SU-DHL-6 (cell line): Measurements from ENCODE around the gene ZNF101.

Source experiments
- H2AFZ ChIP-seq: fragments of 200-600 bp; sonication (generic); 2 replicates; pipeline ENCODE4 v1.6.1; 2014; ENCODE audit warnings: low read depth, mild to moderate bottlenecking, moderate library complexity, mixed read lengths, antibody characterized with exemption, low read length; ENCODE audit not compliant: severe bottlenecking
- H3F3A ChIP-seq: fragments of 200-600 bp; shearing (Covaris generic); 2 replicates; pipeline ENCODE4 v1.6.0; 2016; ENCODE audit warnings: antibody characterized with exemption, mild to moderate bottlenecking; ENCODE audit not compliant: insufficient read depth
- H3K27ac ChIP-seq: fragments of 200-600 bp; sonication (generic); 2 replicates; pipeline ENCODE4 v1.5.1; 2016; ENCODE audit warnings: low read depth, mild to moderate bottlenecking, low read length, moderate library complexity, mixed read lengths
- H3K27me3 ChIP-seq: fragments of 200-600 bp; sonication (generic), shearing (Covaris generic); 2 replicates; pipeline ENCODE4 v1.6.0; 2014; ENCODE audit warnings: mild to moderate bottlenecking, low read length
- H3K36me3 ChIP-seq: fragments of 200-600 bp; sonication (generic); 2 replicates; pipeline ENCODE4 v1.6.1; 2014; ENCODE audit warnings: mild to moderate bottlenecking, low read length, mixed read lengths
- H3K4me2 ChIP-seq: fragments of 300-600, 200-600 bp; shearing (Covaris generic), sonication (generic); 2 replicates; pipeline ENCODE4 v1.6.0; 2014; ENCODE audit warnings: low read length, low read depth, mild to moderate bottlenecking; ENCODE audit not compliant: poor library complexity, severe bottlenecking
- H3K4me3 ChIP-seq: fragments of 200-600 bp; sonication (generic); 2 replicates; pipeline ENCODE4 v1.5.1; 2014; ENCODE audit warnings: antibody characterized with exemption, low read length, mild to moderate bottlenecking, mixed read lengths; ENCODE audit not compliant: insufficient read depth, poor library complexity, severe bottlenecking
- H3K79me2 ChIP-seq: fragments of 200-600 bp; sonication (generic); 2 replicates; pipeline ENCODE4 v1.6.1; 2014; ENCODE audit warnings: mild to moderate bottlenecking, low read length, moderate library complexity; ENCODE audit not compliant: insufficient read depth
- H3K9ac ChIP-seq: fragments of 200-600 bp; sonication (generic); 2 replicates; pipeline ENCODE4 v1.7.0; 2014; ENCODE audit warnings: mild to moderate bottlenecking, low read length
- H3K9me2 ChIP-seq: fragments of 200-600 bp; sonication (generic); replicated peaks from 2 replicates; pipeline ENCODE4 v1.6.1; 2014; ENCODE audit warnings: low read length; ENCODE audit not compliant: insufficient read depth
- H3K9me3 ChIP-seq: fragments of 200-600 bp; sonication (generic); 2 replicates; pipeline ENCODE4 v1.6.1; 2014; ENCODE audit warnings: low read length, mixed read lengths; ENCODE audit not compliant: insufficient read depth
- H4K20me1 ChIP-seq: fragments of 200-600 bp; sonication (generic); 2 replicates; pipeline ENCODE4 v1.6.1; 2014; ENCODE audit warnings: low read depth, mild to moderate bottlenecking, antibody characterized with exemption, low read length, moderate library complexity, mixed read lengths
- EZH2phosphoT487 ChIP-seq: fragments of 200-600 bp; sonication (generic), shearing (Covaris generic); conservative IDR thresholded peaks from 2 replicates; pipeline ENCODE4 v1.6.1; 2018; ENCODE audit warnings: mild to moderate bottlenecking, antibody characterized with exemption, low read length, moderate library complexity, mixed read lengths
- TF ChIP-seq, protein P1 (sequence below): fragments of 200-600 bp; sonication (generic); IDR thresholded peaks from one replicate; pipeline ENCODE4 v1.5.1; 2017; ENCODE audit warnings: antibody characterized with exemption, mild to moderate bottlenecking, low read length, moderate library complexity; ENCODE audit not compliant: insufficient read depth, poor library complexity, severe bottlenecking

ZNF101 gene

DNA sequence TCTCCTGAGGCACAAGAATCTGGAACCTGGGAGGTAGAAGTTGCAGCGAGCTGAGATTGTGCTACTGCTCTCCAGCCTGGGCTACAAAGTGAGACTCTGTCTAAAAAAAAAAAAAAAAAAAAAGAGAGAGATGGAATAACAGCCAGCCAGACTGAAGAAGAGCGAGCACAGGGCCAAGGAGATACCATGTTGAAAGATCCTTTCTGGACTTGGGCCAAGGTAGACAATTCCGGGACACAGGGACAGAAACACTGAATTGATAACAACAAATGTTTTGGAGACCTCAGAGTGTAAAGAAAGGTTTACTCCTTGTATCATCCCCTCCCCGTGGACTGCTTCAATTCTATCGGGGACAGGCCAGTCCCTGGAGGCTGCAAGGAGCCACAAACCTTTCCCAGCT, 45.3 kb upstream of the ZNF101 start:
- Histone ChIP-seq H3F3A (peaks cover under 1% of the 10 kb centered on the region; the same call in 1 of the 2 replicates), H3K4me3 (no peak overlapping the region), H3K27ac (no peak overlapping the region), H3K27me3 (no peaks in the 10 kb centered on the region), H4K20me1 (no peaks in the 10 kb centered on the region), H3K9ac (no peak overlapping the region), H3K36me3 (no peaks in the 10 kb centered on the region), H3K9me3 (no peaks in the 10 kb centered on the region), H3K4me2 (no peak overlapping the region), H3K79me2 (no peaks in the 10 kb centered on the region), H2AFZ (no peak overlapping the region), H3K9me2 (no peaks in the 10 kb centered on the region)
- TF ChIP-seq, protein P1, sequence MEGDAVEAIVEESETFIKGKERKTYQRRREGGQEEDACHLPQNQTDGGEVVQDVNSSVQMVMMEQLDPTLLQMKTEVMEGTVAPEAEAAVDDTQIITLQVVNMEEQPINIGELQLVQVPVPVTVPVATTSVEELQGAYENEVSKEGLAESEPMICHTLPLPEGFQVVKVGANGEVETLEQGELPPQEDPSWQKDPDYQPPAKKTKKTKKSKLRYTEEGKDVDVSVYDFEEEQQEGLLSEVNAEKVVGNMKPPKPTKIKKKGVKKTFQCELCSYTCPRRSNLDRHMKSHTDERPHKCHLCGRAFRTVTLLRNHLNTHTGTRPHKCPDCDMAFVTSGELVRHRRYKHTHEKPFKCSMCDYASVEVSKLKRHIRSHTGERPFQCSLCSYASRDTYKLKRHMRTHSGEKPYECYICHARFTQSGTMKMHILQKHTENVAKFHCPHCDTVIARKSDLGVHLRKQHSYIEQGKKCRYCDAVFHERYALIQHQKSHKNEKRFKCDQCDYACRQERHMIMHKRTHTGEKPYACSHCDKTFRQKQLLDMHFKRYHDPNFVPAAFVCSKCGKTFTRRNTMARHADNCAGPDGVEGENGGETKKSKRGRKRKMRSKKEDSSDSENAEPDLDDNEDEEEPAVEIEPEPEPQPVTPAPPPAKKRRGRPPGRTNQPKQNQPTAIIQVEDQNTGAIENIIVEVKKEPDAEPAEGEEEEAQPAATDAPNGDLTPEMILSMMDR = no peak
- no peak for TF ChIP-seq EZH2phosphoT487

DNA sequence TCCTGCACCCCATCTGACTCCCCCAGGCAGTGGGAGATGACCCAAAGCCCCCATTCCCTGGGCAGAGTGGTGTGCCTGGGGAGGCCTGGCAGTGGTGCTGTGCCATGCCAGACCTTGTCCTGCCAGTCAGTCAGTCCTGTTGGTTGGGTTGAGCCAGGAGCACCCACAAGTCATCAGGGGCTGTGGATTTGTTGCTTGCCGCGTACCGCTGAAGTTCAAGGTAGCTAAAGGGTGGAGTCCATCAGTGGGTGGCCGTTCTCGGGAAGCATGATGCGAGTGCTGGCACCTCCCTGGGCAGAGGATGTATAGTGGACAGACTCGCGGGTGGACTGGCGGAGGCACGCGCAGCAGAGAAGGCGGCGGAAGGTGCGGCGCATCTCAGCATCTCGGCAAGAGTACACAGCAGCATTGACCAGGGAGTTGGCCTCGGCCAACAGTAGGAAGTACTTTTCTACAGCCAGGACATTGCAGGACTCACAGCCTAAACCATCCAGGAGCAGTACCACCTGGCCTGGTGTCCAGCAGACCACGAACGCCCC, 44.5 kb upstream of the ZNF101 start:
- no peaks in the 10 kb centered on the region for H3K9me2 ChIP-seq
- no peaks in the 10 kb centered on the region for H3K36me3 ChIP-seq
- no peaks in the 10 kb centered on the region for H3K79me2 ChIP-seq
- H3K4me2 ChIP-seq = no peak overlapping the region
- H3K27ac ChIP-seq = no peak overlapping the region
- no peaks in the 10 kb centered on the region for H3K9me3 ChIP-seq
- H4K20me1 ChIP-seq = no peaks in the 10 kb centered on the region
- peaks cover 7% of the 10 kb centered on the region; the same call in 1 of the 2 replicates for H3F3A ChIP-seq
- no peak overlapping the region for H2AFZ ChIP-seq
- TF ChIP-seq, protein P1 = no peak
- TF ChIP-seq EZH2phosphoT487 = no peak
- H3K27me3 ChIP-seq = no peaks in the 10 kb centered on the region
- no peak overlapping the region for H3K9ac ChIP-seq
- no peak overlapping the region for H3K4me3 ChIP-seq

DNA sequence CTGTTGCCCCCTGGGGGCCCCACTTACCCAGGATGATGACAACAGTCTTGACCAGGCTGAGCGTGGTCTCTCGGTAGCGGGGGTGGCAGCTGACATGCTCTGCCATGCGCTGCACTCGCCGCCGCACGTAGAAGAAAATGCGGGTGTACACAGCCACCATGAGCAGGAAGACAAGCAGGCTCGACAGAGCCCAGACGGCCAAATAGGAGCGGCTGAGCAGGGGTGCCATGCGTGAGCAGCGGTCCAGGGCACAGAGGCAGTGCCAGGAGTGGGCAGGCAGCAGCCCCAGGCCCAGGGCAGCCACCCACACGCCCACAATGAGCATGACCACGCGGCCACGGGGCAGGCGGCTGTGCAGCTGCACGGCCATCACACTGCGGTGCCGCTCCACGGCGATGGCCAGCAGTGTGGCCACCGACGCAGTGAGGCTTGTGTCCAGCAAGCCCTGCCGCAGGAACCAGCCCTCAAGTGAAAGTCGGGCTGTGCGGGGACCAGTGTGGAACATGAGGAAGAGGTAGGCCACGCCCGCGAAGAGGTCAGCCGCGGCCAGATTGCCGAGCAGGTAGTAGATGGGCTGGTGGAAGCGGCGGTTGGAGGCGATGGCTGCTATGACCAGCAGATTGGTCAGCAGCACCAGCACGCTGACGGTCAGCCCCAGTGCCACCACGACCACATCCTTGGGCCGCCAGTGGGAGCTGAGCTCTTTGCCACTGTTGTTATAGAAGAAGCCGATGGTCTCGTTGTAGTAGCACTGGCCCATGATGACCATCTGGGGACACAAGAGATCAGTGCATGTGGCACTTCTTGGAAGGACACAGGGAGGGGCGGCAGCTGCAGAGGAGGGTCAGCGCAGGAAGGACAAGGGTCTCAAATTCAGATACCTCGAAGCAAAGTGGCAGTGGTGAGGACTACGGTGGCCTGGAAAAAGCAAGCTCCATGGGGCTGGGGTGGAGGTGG, 41.8 kb upstream of the ZNF101 start:
- H3K4me2 ChIP-seq = peak overlapping the region; percentile 71
- H3K9me2 ChIP-seq = no peaks in the 10 kb centered on the region
- peak overlapping the region; percentile 83 for H3K9ac ChIP-seq
- no peak overlapping the region for H2AFZ ChIP-seq
- peak overlapping the region; percentile 66 for H3K4me3 ChIP-seq
- H3K27ac ChIP-seq = peak overlapping the region; percentile 66
- H3K9me3 ChIP-seq = no peaks in the 10 kb centered on the region
- H4K20me1 ChIP-seq = no peaks in the 10 kb centered on the region
- no peaks in the 10 kb centered on the region for H3K36me3 ChIP-seq
- no peak for TF ChIP-seq EZH2phosphoT487
- TF ChIP-seq, protein P1 = no peak
- no peaks in the 10 kb centered on the region for H3K79me2 ChIP-seq
- peaks cover 11% of the 10 kb centered on the region; the same call in 1 of the 2 replicates for H3F3A ChIP-seq
- H3K27me3 ChIP-seq = no peaks in the 10 kb centered on the region
